Adrenal gland (tissue), 5 donors: Measurements from ENCODE around the gene TEAD1.

Experiments
- POLR2A ChIP-seq, 2 donors: fragments of 450-650 bp; IDR thresholded peaks; one replicate each; pipeline ENCODE4 v1.6.1; 2017; ENCODE audit warnings: antibody characterized with exemption in 2 of 2, mild to moderate bottlenecking in 2 of 2, moderate library complexity in 1 of 2
- TF ChIP-seq, protein P1 (sequence below), 6 experiments: fragments of 450-650 bp in 4 of 6; fragments of 200-600 bp in 2 of 6; sonication (generic) in 1 of 6; IDR thresholded peaks; 1 replicate in 5 of 6; 2 replicates in 1 of 6; pipeline versions ENCODE4 v1.5.1 to v1.8.0; 2016 to 2021; ENCODE audit warnings: antibody characterized with exemption in 6 of 6, mild to moderate bottlenecking in 2 of 6, moderate library complexity in 1 of 6
- donor health status: DM: no; HTN: no; CAD: no.

GRCh38 chr11:12863605-12864121 lies 189.4 kb downstream of the TEAD1 start:
- TF ChIP-seq, protein P1, sequence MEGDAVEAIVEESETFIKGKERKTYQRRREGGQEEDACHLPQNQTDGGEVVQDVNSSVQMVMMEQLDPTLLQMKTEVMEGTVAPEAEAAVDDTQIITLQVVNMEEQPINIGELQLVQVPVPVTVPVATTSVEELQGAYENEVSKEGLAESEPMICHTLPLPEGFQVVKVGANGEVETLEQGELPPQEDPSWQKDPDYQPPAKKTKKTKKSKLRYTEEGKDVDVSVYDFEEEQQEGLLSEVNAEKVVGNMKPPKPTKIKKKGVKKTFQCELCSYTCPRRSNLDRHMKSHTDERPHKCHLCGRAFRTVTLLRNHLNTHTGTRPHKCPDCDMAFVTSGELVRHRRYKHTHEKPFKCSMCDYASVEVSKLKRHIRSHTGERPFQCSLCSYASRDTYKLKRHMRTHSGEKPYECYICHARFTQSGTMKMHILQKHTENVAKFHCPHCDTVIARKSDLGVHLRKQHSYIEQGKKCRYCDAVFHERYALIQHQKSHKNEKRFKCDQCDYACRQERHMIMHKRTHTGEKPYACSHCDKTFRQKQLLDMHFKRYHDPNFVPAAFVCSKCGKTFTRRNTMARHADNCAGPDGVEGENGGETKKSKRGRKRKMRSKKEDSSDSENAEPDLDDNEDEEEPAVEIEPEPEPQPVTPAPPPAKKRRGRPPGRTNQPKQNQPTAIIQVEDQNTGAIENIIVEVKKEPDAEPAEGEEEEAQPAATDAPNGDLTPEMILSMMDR (IDR thresholded peaks at IDR 0.05): no peak
- TF ChIP-seq POLR2A (IDR thresholded peaks at IDR 0.05): no peak
